Right lobe of liver (tissue), 6 donors: ENCODE results near the gene DENND1B. TPM values are rescaled to one million over a fixed set of nuclear protein-coding genes. Genes with fewer than 3 reads are reported as not detected.
"Not testable (repeated sequence)": the region's sequence is repeated elsewhere in the genome, so short reads cannot be mapped to it uniquely, and the experiment has no call there.

ENCODE experiments used
- ATAC-seq, 4 donors: fragments of 200-7000 bp; cut with Tn5 transposase; one replicate each; pipeline ENCODE4 v1.9.1; 2020; ENCODE audit warnings: mild to moderate bottlenecking in 4 of 4, moderate library complexity in 4 of 4
- DNase-seq, 3 donors: peaks; one replicate each; pipeline ENCODE4 v3.0.0-alpha.2; 2020
- H3K27ac ChIP-seq, 3 donors: fragments of 200-600 bp; one replicate each; pipeline ENCODE4 v1.8.0; 2022
- H3K27me3 ChIP-seq, 2 donors: fragments of 200-600 bp; one replicate each; pipeline ENCODE4 v1.8.0; 2022
- H3K36me3 ChIP-seq, 4 donors: fragments of 200-600 bp; sonication (generic) in 1 of 4; one replicate each; pipeline versions ENCODE4 v1.5.1 to v1.8.0; 2017 to 2022; ENCODE audit warnings: control low read depth in 1 of 4
- H3K4me1 ChIP-seq, 4 donors: fragments of 200-600 bp; sonication (generic) in 1 of 4; one replicate each; pipeline versions ENCODE4 v1.5.1 to v1.8.0; 2017 to 2022; ENCODE audit warnings: control low read depth in 1 of 4
- H3K4me3 ChIP-seq, 3 donors: fragments of 200-600 bp; one replicate each; pipeline ENCODE4 v1.8.0; 2022
- H3K9me3 ChIP-seq, 4 donors: fragments of 200-600 bp; sonication (generic) in 1 of 4; one replicate each; pipeline versions ENCODE4 v1.5.1 to v1.8.0; 2017 to 2022; ENCODE audit warnings: control low read depth in 1 of 4
- POLR2A ChIP-seq: fragments of 450-650 bp; IDR thresholded peaks from one replicate; pipeline ENCODE4 v1.6.1; 2017; ENCODE audit warnings: antibody characterized with exemption, mild to moderate bottlenecking
- WGBS: methylation state at CpG from one replicate; pipeline ENCODE4 v1.1.6; 2018; ENCODE audit warnings: low coverage, low lambda C conversion rate; ENCODE audit not compliant: insufficient coverage; ENCODE audit errors: missing lambda C conversion rate; 5-methylcytosine and 5-hydroxymethylcytosine counted together
- intact Hi-C, 2 donors: fragments of 100-400 bp; cut with DNase I; formaldehyde crosslinking; loops; one replicate each; pipeline versions ENCODE4 v1.11.2 to v1.14.1; 2022
- total RNA-seq, 6 experiments: library from RNA; depleted of rRNA in 2 of 6; stranded (reverse); fragments of >200 nt in 2 of 6; fragmentation: NEBNext Ultra II Directional in 3 of 6; extraction: Animal tissue kit (Norgen Biotek cat#: 25700) in 3 of 6; gene quantifications; one replicate each; pipeline versions ENCODE4 v1.1.0 to v1.2.4, GENCODE V29; 2016 to 2023
- TF ChIP-seq, protein P1 (sequence below), 4 donors: fragments of 200-600 bp in 3 of 4; fragments of 450-650 bp in 1 of 4; IDR thresholded peaks; one replicate each; pipeline versions ENCODE4 v1.5.1 to v1.8.0; 2016 to 2022; ENCODE audit warnings: antibody characterized with exemption in 4 of 4, mild to moderate bottlenecking in 2 of 4
- donor health status: DM: no; HTN: yes; CAD: no.
- donor health status: DM: no; HTN: no; CAD: no.
- donor health status: DM: no; HTN: no; CAD: no.
- donor health status: DM: no; HTN: yes; CAD: no.
- donor health status: DM: no; HTN: yes; CAD: no.

Gene DENND1B
- total RNA-seq, 6 experiments from 2014 or later = 6.4 to 8.9 (median 7.3) TPM

DNA sequence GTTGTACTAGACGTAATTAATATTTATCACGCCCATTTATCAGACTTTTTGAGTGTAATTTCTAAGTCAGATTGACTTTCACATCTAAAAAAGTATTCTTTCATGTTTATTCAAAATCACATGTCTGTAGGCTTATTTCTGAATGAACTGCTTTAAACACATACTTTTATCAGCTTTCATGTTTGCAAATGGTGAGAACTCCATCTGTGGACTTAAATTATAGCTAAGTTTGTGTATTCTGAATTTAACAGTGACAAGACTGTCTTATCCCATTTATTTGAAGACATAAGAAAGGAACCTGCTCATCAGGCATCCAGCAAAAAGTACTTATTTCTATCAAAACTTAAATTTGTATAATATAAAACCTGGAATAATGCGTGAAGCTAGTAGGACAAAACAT, 69.3 kb downstream of the DENND1B start:
- no peaks in the 10 kb centered on the region for H3K36me3 ChIP-seq
- H3K27me3 ChIP-seq = no peaks in the 10 kb centered on the region
- H3K4me1 ChIP-seq = no peaks in the 10 kb centered on the region
- ATAC-seq = no peak
- no peak for DNase-seq
- no peak overlapping the region for H3K4me3 ChIP-seq
- TF ChIP-seq, protein P1, sequence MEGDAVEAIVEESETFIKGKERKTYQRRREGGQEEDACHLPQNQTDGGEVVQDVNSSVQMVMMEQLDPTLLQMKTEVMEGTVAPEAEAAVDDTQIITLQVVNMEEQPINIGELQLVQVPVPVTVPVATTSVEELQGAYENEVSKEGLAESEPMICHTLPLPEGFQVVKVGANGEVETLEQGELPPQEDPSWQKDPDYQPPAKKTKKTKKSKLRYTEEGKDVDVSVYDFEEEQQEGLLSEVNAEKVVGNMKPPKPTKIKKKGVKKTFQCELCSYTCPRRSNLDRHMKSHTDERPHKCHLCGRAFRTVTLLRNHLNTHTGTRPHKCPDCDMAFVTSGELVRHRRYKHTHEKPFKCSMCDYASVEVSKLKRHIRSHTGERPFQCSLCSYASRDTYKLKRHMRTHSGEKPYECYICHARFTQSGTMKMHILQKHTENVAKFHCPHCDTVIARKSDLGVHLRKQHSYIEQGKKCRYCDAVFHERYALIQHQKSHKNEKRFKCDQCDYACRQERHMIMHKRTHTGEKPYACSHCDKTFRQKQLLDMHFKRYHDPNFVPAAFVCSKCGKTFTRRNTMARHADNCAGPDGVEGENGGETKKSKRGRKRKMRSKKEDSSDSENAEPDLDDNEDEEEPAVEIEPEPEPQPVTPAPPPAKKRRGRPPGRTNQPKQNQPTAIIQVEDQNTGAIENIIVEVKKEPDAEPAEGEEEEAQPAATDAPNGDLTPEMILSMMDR (IDR thresholded peaks at IDR 0.05) = no peak
- TF ChIP-seq POLR2A = no peak
- no peak overlapping the region for H3K27ac ChIP-seq
- H3K9me3 ChIP-seq = no peaks in the 10 kb centered on the region
- intact Hi-C loops = no loop called here
- 92% methylated on average over 3 of the region's 3 CpGs for WGBS

DNA sequence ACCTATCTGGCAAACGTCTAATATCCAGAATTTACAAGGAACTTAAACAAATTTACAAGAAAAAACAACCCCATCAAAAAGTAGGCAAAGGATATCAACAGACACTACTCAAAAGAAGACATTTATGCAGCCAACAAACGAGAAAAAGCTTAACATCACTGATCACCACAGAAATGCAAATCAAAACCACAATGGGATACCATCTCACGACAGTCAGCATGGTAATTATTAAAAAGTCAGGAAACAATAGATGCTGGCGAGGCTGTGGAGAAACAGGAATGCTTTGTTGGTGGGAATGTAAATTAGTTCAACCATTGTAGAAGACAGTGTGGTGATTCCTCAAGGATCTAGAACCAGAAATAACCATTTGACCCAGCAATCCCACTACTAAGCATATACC, 74.6 kb downstream of the DENND1B start:
- H3K4me1 ChIP-seq, DNase-seq, H3K36me3 ChIP-seq, H3K27ac ChIP-seq, H3K4me3 ChIP-seq, ATAC-seq, intact Hi-C loops, H3K27me3 ChIP-seq, H3K9me3 ChIP-seq: not testable (repeated sequence)
- 96% methylated on average over 4 of the region's 4 CpGs for WGBS

DNA sequence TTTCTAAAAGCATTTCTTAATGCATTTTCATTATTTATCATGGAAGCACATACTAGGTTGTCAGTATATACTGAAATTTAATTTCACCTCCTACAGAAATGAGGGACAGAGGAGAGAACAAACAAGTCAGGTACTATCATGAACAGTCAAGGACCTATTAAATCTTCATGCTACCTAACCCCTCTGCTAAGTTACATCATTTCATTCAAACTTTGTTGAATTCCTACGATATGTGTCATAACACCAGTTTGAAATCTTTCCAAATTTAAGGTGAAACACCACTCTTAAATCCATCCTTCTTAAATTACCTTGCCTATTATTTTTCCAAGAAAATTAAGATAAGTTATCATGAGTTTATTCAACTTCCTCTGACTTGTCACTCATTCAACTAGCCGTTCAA, 78.9 kb downstream of the DENND1B start:
- Histone ChIP-seq H3K9me3 (no peaks in the 10 kb centered on the region), H3K4me3 (no peak overlapping the region), H3K27me3 (no peaks in the 10 kb centered on the region), H3K36me3 (no peaks in the 10 kb centered on the region), H3K27ac (no peak overlapping the region), H3K4me1 (peaks cover 0 to 34% (median 8%) of the 10 kb centered on the region in 4 donors)
- ATAC-seq = peak in 1 of 4 donors; percentile 48
- no peak for DNase-seq
- no peak for TF ChIP-seq POLR2A
- TF ChIP-seq, protein P1 (IDR thresholded peaks at IDR 0.05) = no peak
- WGBS = 55% methylated on average over 2 of the region's 2 CpGs
- intact Hi-C loops = loop anchor here in 1 of 2 donors (10.0 kb wide), 1 partner anchor 228 kb away; no protein-coding TSS in a partner anchor

DNA sequence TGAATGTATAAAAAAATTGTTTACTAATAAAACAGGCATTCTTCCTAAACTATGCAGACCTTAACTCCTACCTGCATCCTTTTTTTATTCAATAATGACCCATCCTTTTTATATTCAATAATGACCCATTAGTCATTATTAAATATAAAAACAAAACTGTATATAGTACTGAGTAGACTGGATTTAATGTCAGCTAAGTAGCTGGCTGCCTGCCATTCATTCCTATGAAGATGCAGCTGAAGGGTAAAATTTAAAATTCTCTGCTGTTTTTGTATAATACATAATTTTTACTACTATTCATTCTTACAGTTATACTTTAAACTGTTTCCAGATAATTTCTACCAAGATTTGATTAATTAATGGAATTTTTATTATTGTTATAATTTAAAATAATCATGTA, 79.3 kb downstream of the DENND1B start:
- no peak overlapping the region for H3K4me3 ChIP-seq
- intact Hi-C loops = loop anchor here in 1 of 2 donors (10.0 kb wide), 1 partner anchor 229 kb away; no protein-coding TSS in a partner anchor
- H3K36me3 ChIP-seq = no peaks in the 10 kb centered on the region
- peaks cover 0 to 34% (median 8%) of the 10 kb centered on the region in 4 donors for H3K4me1 ChIP-seq
- no peak for ATAC-seq
- no peaks in the 10 kb centered on the region for H3K9me3 ChIP-seq
- no peak for TF ChIP-seq POLR2A
- TF ChIP-seq, protein P1 (IDR thresholded peaks at IDR 0.05) = no peak
- no peak overlapping the region for H3K27ac ChIP-seq
- no peaks in the 10 kb centered on the region for H3K27me3 ChIP-seq
- no peak for DNase-seq

DNA sequence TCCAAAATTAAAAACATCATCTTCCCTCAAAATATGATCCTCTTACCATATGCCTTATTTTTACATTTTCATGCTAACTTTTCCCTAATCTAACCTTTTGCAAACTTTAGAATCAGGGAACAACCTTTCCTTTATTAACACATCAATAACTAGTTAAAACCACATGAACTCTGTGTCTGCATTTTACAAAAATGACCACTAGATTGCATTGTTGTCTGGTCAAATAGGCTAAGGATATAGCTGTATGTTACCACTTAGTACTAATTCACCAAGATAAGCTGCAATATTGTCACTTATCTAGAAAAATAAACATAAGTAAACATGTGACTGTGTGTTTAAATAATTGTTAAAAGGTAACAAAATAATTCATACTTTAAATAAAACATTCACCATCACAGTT, 82.3 kb downstream of the DENND1B start:
- ATAC-seq (peak; percentile 65 to 81 (median 68)), DNase-seq (no peak)
- Histone ChIP-seq H3K27me3 (no peaks in the 10 kb centered on the region), H3K27ac (no peak overlapping the region), H3K36me3 (no peaks in the 10 kb centered on the region), H3K4me3 (no peak overlapping the region), H3K9me3 (peaks cover 0 to 3% (median 0%) of the 10 kb centered on the region in 4 donors), H3K4me1 (peaks cover 0 to 34% (median 8%) of the 10 kb centered on the region in 4 donors)
- no peak for TF ChIP-seq POLR2A
- TF ChIP-seq, protein P1 (IDR thresholded peaks at IDR 0.05) = peak in 3 of 4 donors; percentile 32 to 43 (median 42)
- intact Hi-C loops = loop anchor here in 1 of 2 donors (10.0 kb wide), 1 partner anchor 232 kb away; no protein-coding TSS in a partner anchor
